IMR-90 (cell line): ENCODE results near the gene SIK2. TPM values are rescaled to one million over a fixed set of nuclear protein-coding genes. Genes with fewer than 3 reads are reported as not detected.

Experiments used
- ATAC-seq: fragments of 200-7000 bp; cut with Tn5 transposase; 2 replicates; pipeline ENCODE4 v1.9.1; 2020; ENCODE audit warnings: low read depth, mild to moderate bottlenecking, moderate library complexity
- Bru-seq: library from RNA; stranded (reverse); fragments of 400-500 nt; gene quantifications from one replicate; lab custom pipeline; 2021; lab: Mats Ljungman, UMichigan
- BruChase-seq, 2 experiments: library from RNA; stranded (reverse); fragments of 400-500 nt; gene quantifications; one replicate each; lab custom pipeline; 2021; lab: Mats Ljungman, UMichigan
- BruUV-seq: library from RNA; stranded (reverse); fragments of 400-500 nt; replicated peaks from 2 replicates; lab custom pipeline; 2021; lab: Mats Ljungman, UMichigan
- CTCF ChIA-PET: fragments of 300-600 bp; formaldehyde crosslinking; extraction: SDS; loops from one replicate; lab custom pipeline; 2021; ENCODE audit warnings: antibody characterized with exemption; lab: Yijun Ruan, JAX
- POLR2A ChIA-PET: fragments of 300-600 bp; sonication (Branson Sonifier 250); formaldehyde crosslinking; loops from one replicate; lab custom pipeline; 2022; ENCODE audit warnings: antibody characterized with exemption; ENCODE audit not compliant: unreplicated experiment; lab: Charles Lee
- DNase-seq: peaks from one replicate; pipeline ENCODE4 v3.0.0; 2013
- H2AFZ ChIP-seq: replicated peaks from 2 replicates; pipeline ENCODE3; 2013; ENCODE audit warnings: low read length, mild to moderate bottlenecking; ENCODE audit not compliant: poor library complexity
- H2AK5ac ChIP-seq: 2 replicates; pipeline ENCODE4 v1.6.1; 2013; ENCODE audit warnings: low read depth, low read length, inconsistent platforms
- H2AK9ac ChIP-seq: replicated peaks from 2 replicates; pipeline ENCODE3; 2013; ENCODE audit warnings: mild to moderate bottlenecking, low read depth, low read length, moderate library complexity; ENCODE audit not compliant: poor library complexity
- H2BK120ac ChIP-seq: 2 replicates; pipeline ENCODE4 v1.6.1; 2013; ENCODE audit warnings: low read depth, low read length, inconsistent platforms
- H2BK15ac ChIP-seq: 3 replicates; pipeline ENCODE4 v1.6.1; 2013; ENCODE audit warnings: low read depth, low read length, inconsistent platforms
- H2BK20ac ChIP-seq: 2 replicates; pipeline ENCODE4 v1.6.1; 2013; ENCODE audit warnings: low read depth, mild to moderate bottlenecking, inconsistent platforms, low read length, moderate library complexity
- H2BK5ac ChIP-seq: 2 replicates; pipeline ENCODE4 v1.6.1; 2013; ENCODE audit warnings: mild to moderate bottlenecking, low read depth, low read length, inconsistent platforms; ENCODE audit not compliant: poor library complexity, severe bottlenecking
- H3K14ac ChIP-seq: replicated peaks from 2 replicates; pipeline ENCODE4 v1.6.1; 2013; ENCODE audit warnings: low read depth, low read length, inconsistent platforms
- H3K18ac ChIP-seq: 2 replicates; pipeline ENCODE4 v1.6.1; 2013; ENCODE audit warnings: low read depth, low read length, control low read depth
- H3K23ac ChIP-seq: 2 replicates; pipeline ENCODE4 v1.6.1; 2013; ENCODE audit warnings: low read depth, low read length, inconsistent platforms
- H3K27ac ChIP-seq: 2 replicates; pipeline ENCODE4 v1.5.1; 2013; ENCODE audit warnings: mild to moderate bottlenecking, control low read depth, low read length; ENCODE audit not compliant: insufficient read depth
- H3K27me3 ChIP-seq: 2 replicates; pipeline ENCODE4 v1.6.1; 2013; ENCODE audit warnings: low read length; ENCODE audit not compliant: control insufficient read depth, insufficient read depth
- H3K36me3 ChIP-seq: 2 replicates; pipeline ENCODE4 v1.6.1; 2013; ENCODE audit warnings: low read length, mixed read lengths; ENCODE audit not compliant: control insufficient read depth, insufficient read depth
- H3K4ac ChIP-seq: 2 replicates; pipeline ENCODE4 v1.6.1; 2013; ENCODE audit warnings: low read depth, low read length, inconsistent platforms
- H3K4me1 ChIP-seq: 2 replicates; pipeline ENCODE4 v1.6.1; 2013; ENCODE audit warnings: low read length, mixed read lengths; ENCODE audit not compliant: control insufficient read depth, insufficient read depth
- H3K4me2 ChIP-seq: 2 replicates; pipeline ENCODE4 v1.6.1; 2013; ENCODE audit warnings: low read depth, mild to moderate bottlenecking, control low read depth, low read length, moderate library complexity
- H3K4me3 ChIP-seq: 2 replicates; pipeline ENCODE4 v1.5.1; 2013; ENCODE audit warnings: low read depth, mild to moderate bottlenecking, control low read depth, low read length, moderate library complexity; ENCODE audit not compliant: insufficient read depth
- H3K56ac ChIP-seq: 2 replicates; pipeline ENCODE4 v1.6.1; 2013; ENCODE audit warnings: low read length, inconsistent platforms; ENCODE audit not compliant: insufficient read depth; ENCODE audit errors: extremely low read depth
- H3K79me1 ChIP-seq, 2 experiments: 2 replicates each; pipeline ENCODE4 v1.6.1; 2013; ENCODE audit warnings: low read length in 2 of 2, inconsistent platforms in 1 of 2, low read depth in 1 of 2
- H3K9ac ChIP-seq: 2 replicates; pipeline ENCODE4 v1.6.1; 2013; ENCODE audit warnings: low read depth, low read length, control low read depth
- H3K9me1 ChIP-seq: 2 replicates; pipeline ENCODE4 v1.6.1; 2013; ENCODE audit warnings: low read length, inconsistent platforms; ENCODE audit not compliant: insufficient read depth
- H3K9me3 ChIP-seq: 2 replicates; pipeline ENCODE4 v1.6.1; 2013; ENCODE audit warnings: low read length; ENCODE audit not compliant: control insufficient read depth, insufficient read depth
- H4K20me1 ChIP-seq: 2 replicates; pipeline ENCODE4 v1.6.1; 2013; ENCODE audit warnings: low read length, inconsistent platforms; ENCODE audit not compliant: insufficient read depth
- H4K5ac ChIP-seq: 2 replicates; pipeline ENCODE4 v1.6.1; 2013; ENCODE audit warnings: mild to moderate bottlenecking, low read depth, low read length, control low read depth
- H4K8ac ChIP-seq, 2 experiments: 2 replicates each; pipeline ENCODE4 v1.6.1; 2013; ENCODE audit warnings: low read depth in 2 of 2, low read length in 2 of 2, control low read depth in 1 of 2, inconsistent platforms in 1 of 2
- H4K91ac ChIP-seq: 2 replicates; pipeline ENCODE4 v1.6.1; 2013; ENCODE audit warnings: low read depth, low read length, inconsistent platforms; ENCODE audit not compliant: insufficient read depth
- BHLHE40 ChIP-seq: fragments of 150-350 bp; IDR thresholded peaks from 2 replicates; pipeline ENCODE4 v1.6.1; 2016; ENCODE audit warnings: mild to moderate bottlenecking, low read depth, low read length
- CEBPB ChIP-seq: IDR thresholded peaks from 2 replicates; pipeline ENCODE4 v1.6.1; 2012; ENCODE audit warnings: low read depth, low read length, improper control_type of control experiment
- CHD1 ChIP-seq: IDR thresholded peaks from 2 replicates; pipeline ENCODE4 v1.6.1; 2012; ENCODE audit warnings: low read depth, low read length, improper control_type of control experiment
- CTCF ChIP-seq: conservative IDR thresholded peaks from 2 replicates; pipeline ENCODE4 v1.5.1; 2012; ENCODE audit warnings: mild to moderate bottlenecking, low read depth, low read length, improper control_type of control experiment
- FOS ChIP-seq: fragments of 150-350 bp; IDR thresholded peaks from 2 replicates; pipeline ENCODE4 v1.6.1; 2016; ENCODE audit warnings: low read depth, low read length
- MAZ ChIP-seq: IDR thresholded peaks from 2 replicates; pipeline ENCODE4 v1.6.1; 2012; ENCODE audit warnings: low read depth, mild to moderate bottlenecking, low read length, improper control_type of control experiment, moderate library complexity, borderline replicate concordance
- MXI1 ChIP-seq: IDR thresholded peaks from 2 replicates; pipeline ENCODE4 v1.6.1; 2012; ENCODE audit warnings: low read depth, mild to moderate bottlenecking, low read length, moderate library complexity, borderline replicate concordance
- NFE2L2 ChIP-seq: fragments of 150-350 bp; IDR thresholded peaks from 2 replicates; pipeline ENCODE4 v1.6.1; 2016; ENCODE audit warnings: low read depth, mild to moderate bottlenecking, low read length
- POLR2A ChIP-seq: IDR thresholded peaks from 2 replicates; pipeline ENCODE4 v1.6.1; 2012; ENCODE audit warnings: mild to moderate bottlenecking, low read depth, low read length
- RAD21 ChIP-seq: IDR thresholded peaks from 2 replicates; pipeline ENCODE4 v1.6.1; 2012; ENCODE audit warnings: low read length, improper control_type of control experiment
- RCOR1 ChIP-seq: IDR thresholded peaks from 2 replicates; pipeline ENCODE4 v1.6.1; 2012; ENCODE audit warnings: mild to moderate bottlenecking, low read length, improper control_type of control experiment; ENCODE audit not compliant: insufficient replicate concordance
- RFX5 ChIP-seq: IDR thresholded peaks from 2 replicates; pipeline ENCODE4 v1.8.0; 2012; ENCODE audit warnings: low read depth, mild to moderate bottlenecking, low read length, moderate library complexity
- SMC3 ChIP-seq: fragments of 150-350 bp; IDR thresholded peaks from 2 replicates; pipeline ENCODE4 v1.6.1; 2016; ENCODE audit warnings: low read depth, mild to moderate bottlenecking, antibody characterized with exemption, low read length, moderate library complexity
- WGBS, 2 experiments: methylation state at CpG; one replicate each; pipeline versions ENCODE4 v1.1.5 to v1.1.7; 2013; ENCODE audit warnings: missing lambda C conversion rate in 2 of 2; ENCODE audit not compliant: insufficient read length in 1 of 2; ENCODE audit errors: extremely low coverage in 2 of 2; 5-methylcytosine and 5-hydroxymethylcytosine counted together
- dilution Hi-C: fragments of 300-500 bp; cut with HindIII; formaldehyde crosslinking; loops from one replicate; pipeline ENCODE4 v1.14.3; 2018; ENCODE audit warnings: low sequenced_read_pairs; ENCODE audit not compliant: unreplicated experiment
- in situ Hi-C: fragments of 300-500 bp; cut with MboI; formaldehyde crosslinking; loops from 3 replicates; pipeline ENCODE4 v1.14.3; 2019; ENCODE audit warnings: low sequenced_read_pairs, inconsistent platforms, mixed read lengths
- intact Hi-C: fragments of 100-400 bp; cut with micrococcal nuclease; formaldehyde crosslinking; loops from 2 replicates; pipeline ENCODE4 v1.10.0; 2022
- long read RNA-seq: library from polyadenylated mRNA; unstranded; transcript quantifications from one replicate; pipeline ENCODE4 v2.0.0, GENCODE V29; 2021; ENCODE audit not compliant: unreplicated experiment
- polyA plus RNA-seq, 3 experiments: library from polyadenylated mRNA; depleted of rRNA; stranded (reverse); fragments of >200 nt; gene quantifications; 2 replicates each; pipeline ENCODE4 v1.2.3, GENCODE V29; 2012; ENCODE audit warnings: low replicate concordance in 1 of 3
- total RNA-seq: library from RNA; depleted of rRNA; stranded (reverse); fragments of >200 nt; gene quantifications from 2 replicates; pipeline ENCODE4 v1.2.3, GENCODE V29; 2012; rRNA removed

Gene SIK2
- 7.9 and 8.6 TPM in 2 replicates for total RNA-seq
- 10.2 and 10.4 TPM in 2 replicates for polyA plus RNA-seq (2012; rRNA removed)
- polyA plus RNA-seq (2012; cell fraction: cytosol; rRNA removed) = 4.8 and 7.8 TPM in 2 replicates
- polyA plus RNA-seq (2012; cell fraction: nucleus; rRNA removed; ENCODE audit: low replicate concordance) = 16.3 and 21.9 TPM in 2 replicates
- Bru-seq, nascent RNA = percentile 90 among the genes with signal in this experiment
- BruChase-seq, experiment 1, labeled RNA remaining after a 6-hour chase = percentile 81 among the genes with signal in this experiment
- BruChase-seq, experiment 2, labeled RNA remaining after a 2-hour chase = percentile 87 among the genes with signal in this experiment
- long read RNA-seq, full-length matches to known transcripts = 2 of 23 reads
- long read RNA-seq, partial matches to known transcripts = 1 of 23 reads
- long read RNA-seq, other reads (novel, unspliced or antisense) = 20 of 23 reads

GRCh38 chr11:111601979-111602864 lies at the start of gene SIK2:
SIK2 (plus strand) TSS chr11:111602449; CDS start chr11:111602564, 115 bp downstream.
- ATAC-seq = peak; percentile 94
- Histone ChIP-seq H2BK20ac (peak within 1 kb of the TSS; percentile 53; the same call in 1 of the 2 replicates), H3K9me3 (no peaks in the 10 kb centered on the region), H3K36me3 (no peaks in the 10 kb centered on the region), H3K27ac (peak within 1 kb of the TSS; percentile 97), H3K4me2 (peak within 1 kb of the TSS; percentile 98), H3K18ac (peak within 1 kb of the TSS; percentile 62), H4K91ac (peak within 1 kb of the TSS; percentile 44; the same call in 1 of the 2 replicates), H2AK5ac (peak within 1 kb of the TSS; percentile 45; the same call in 1 of the 2 replicates), H2BK5ac (peak within 1 kb of the TSS; percentile 89), H3K27me3 (no peaks in the 10 kb centered on the region), H3K9me1 (no peaks in the 10 kb centered on the region; the same call in 1 of the 2 replicates), H3K14ac (peak within 1 kb of the TSS; percentile 92), H2AK9ac (peak within 1 kb of the TSS; percentile 60), H3K4me1 (peaks cover 3% of the 10 kb centered on the region; the same call in 1 of the 2 replicates), H3K4ac (peak within 1 kb of the TSS; percentile 73), H2AFZ (peak within 1 kb of the TSS; percentile 96), H3K9ac (peak within 1 kb of the TSS; percentile 90), H2BK120ac (peak within 1 kb of the TSS; percentile 73), H3K79me1 (peaks cover 0 to 19% of the 10 kb centered on the region in 2 experiments; a peak in 3 of 4 replicates), H3K23ac (peak within 1 kb of the TSS; percentile 99), H4K20me1 (peaks cover 25% of the 10 kb centered on the region; the same call in 1 of the 2 replicates), H2BK15ac (peak within 1 kb of the TSS; percentile 60; the same call in 2 of the 3 replicates), H4K5ac (peak within 1 kb of the TSS; percentile 14), H3K4me3 (peak within 1 kb of the TSS; percentile 94), H4K8ac (peak within 1 kb of the TSS; percentile 35 to 41; a peak in 3 of 4 replicates), H3K56ac (peak within 1 kb of the TSS; percentile 72)
- BruUV-seq = no TSS peak
- ChIA-PET CTCF (interaction anchor here (0.9 to 2.6 kb wide), 2 partner anchors 10 to 175 kb away, joined by 3 to 10 read pairs; no protein-coding TSS in a partner anchor), POLR2A (interaction anchor here (0.6 kb wide), 1 partner anchor 126 kb away, joined by 3 read pairs; no protein-coding TSS in a partner anchor)
- dilution Hi-C loops (no loop called here), intact Hi-C loops (loop anchor here (1.0 to 10.0 kb wide), 5 partner anchors 37 to 239 kb away; partner anchors contain the start of gene PPP2R1B), in situ Hi-C loops (loop anchor here (5.0 kb wide), 1 partner anchor 175 kb away; no protein-coding TSS in a partner anchor)
- 0% methylated on average over 66 of the region's 100 CpGs; no CpG with 5 or more reads in 1 of the 2 experiments for WGBS, 2 experiments
- DNase-seq = peak; percentile 94
- TF ChIP-seq NFE2L2 (no peak), POLR2A (peak; percentile 83), CHD1 (no peak; the same call in 1 of the 2 replicates), RCOR1 (no peak), RAD21 (peak; percentile 99), SMC3 (peak; percentile 99), CTCF (peak; percentile 98), MXI1 (peak; percentile 75; the same call in 1 of the 2 replicates), RFX5 (no peak), BHLHE40 (peak; percentile 52; the same call in 1 of the 2 replicates), FOS (no peak), CEBPB (no peak), MAZ (peak; percentile 100)
